Erythroblast (primary cell): ENCODE data around the gene SCART1.

Source experiments
- GATA1 ChIP-seq: IDR thresholded peaks from 2 replicates; pipeline ENCODE4 v1.6.1; 2011; ENCODE audit warnings: low read depth, mild to moderate bottlenecking, control low read depth, low read length, moderate library complexity
- POLR2A ChIP-seq: IDR thresholded peaks from 2 replicates; pipeline ENCODE4 v1.6.1; 2011; ENCODE audit warnings: mild to moderate bottlenecking, low read length

GRCh38 chr10:133420028-133420427, 33.7 kb upstream of the SCART1 start:
- TF ChIP-seq POLR2A (no peak), GATA1 (no peak)
